Hepatocyte (in vitro differentiated cells): Measurements from ENCODE around the gene RPTOR. TPM values are rescaled to one million over a fixed set of nuclear protein-coding genes. Genes with fewer than 3 reads are reported as not detected.
A peak's percentile ranks its signal among the peaks of the same experiment; 100 is the strongest.
"Not testable (repeated sequence)": the region's sequence is repeated elsewhere in the genome, so short reads cannot be mapped to it uniquely, and the experiment has no call there.

ENCODE experiments used
- DNase-seq: peaks from one replicate; pipeline ENCODE4 v3.0.0-alpha.2; 2016; ENCODE audit warnings: low spot score
- H2AFZ ChIP-seq: fragments of 200-600 bp; sonication (generic); 2 replicates; pipeline ENCODE4 v1.6.0; 2016; ENCODE audit warnings: antibody characterized with exemption, mild to moderate bottlenecking
- H3K27ac ChIP-seq: fragments of 200-600 bp; sonication (generic); 2 replicates; pipeline ENCODE4 v1.5.1; 2016; ENCODE audit warnings: mild to moderate bottlenecking
- H3K27me3 ChIP-seq: fragments of 200-600 bp; sonication (generic); 2 replicates; pipeline ENCODE4 v1.6.1; 2016
- H3K36me3 ChIP-seq: fragments of 200-600 bp; sonication (generic); replicated peaks from 2 replicates; pipeline ENCODE4 v1.5.1; 2016; ENCODE audit warnings: low read depth; ENCODE audit not compliant: insufficient read depth
- H3K4me1 ChIP-seq: fragments of 200-600 bp; sonication (generic); 2 replicates; pipeline ENCODE4 v1.5.1; 2016; ENCODE audit warnings: mild to moderate bottlenecking, moderate library complexity; ENCODE audit not compliant: insufficient read depth
- H3K4me2 ChIP-seq: fragments of 200-600 bp; sonication (generic); 2 replicates; pipeline ENCODE4 v1.6.0; 2016
- H3K4me3 ChIP-seq: fragments of 200-600 bp; sonication (generic); 2 replicates; pipeline ENCODE4 v1.5.1; 2016; ENCODE audit warnings: mild to moderate bottlenecking
- H3K79me2 ChIP-seq: fragments of 200-600 bp; sonication (generic); 2 replicates; pipeline ENCODE4 v1.6.0; 2017; ENCODE audit warnings: mild to moderate bottlenecking
- H3K9me2 ChIP-seq: fragments of 200-600 bp; sonication (generic); replicated peaks from 2 replicates; pipeline ENCODE4 v1.6.0; 2017; ENCODE audit warnings: mild to moderate bottlenecking; ENCODE audit not compliant: insufficient read depth
- H3K9me3 ChIP-seq: fragments of 200-600 bp; sonication (generic); 2 replicates; pipeline ENCODE4 v1.5.1; 2016; ENCODE audit warnings: low read depth, mild to moderate bottlenecking
- H4K20me1 ChIP-seq: fragments of 200-600 bp; sonication (generic); 2 replicates; pipeline ENCODE4 v1.6.0; 2016; ENCODE audit warnings: mild to moderate bottlenecking; ENCODE audit not compliant: insufficient read depth, poor library complexity, severe bottlenecking
- EZH2 ChIP-seq: fragments of 200-600 bp; sonication (generic); IDR thresholded peaks from 2 replicates; pipeline ENCODE4 v1.6.1; 2016; ENCODE audit warnings: antibody characterized with exemption, mild to moderate bottlenecking, borderline replicate concordance
- EZH2phosphoT487 ChIP-seq: fragments of 200-600 bp; sonication (generic); IDR thresholded peaks from one replicate; pipeline ENCODE4 v1.6.1; 2018; ENCODE audit warnings: antibody characterized with exemption, mild to moderate bottlenecking, low read depth, moderate library complexity; ENCODE audit not compliant: unreplicated experiment, severe bottlenecking
- WGBS: methylation state at CpG from one replicate; pipeline ENCODE4 v1.1.6; 2016; ENCODE audit warnings: low lambda C conversion rate; ENCODE audit errors: missing lambda C conversion rate; 5-methylcytosine and 5-hydroxymethylcytosine counted together
- polyA plus RNA-seq: library from polyadenylated mRNA; unstranded; fragments of >200 nt; fragmentation: Nextera tagmentation; extraction: Ambion mirVana; gene quantifications from 2 replicates; pipeline ENCODE4 v1.2.1, GENCODE V29; 2016
- total RNA-seq: library from RNA; depleted of rRNA; stranded (reverse); fragments of >200 nt; gene quantifications from 2 replicates; pipeline ENCODE4 v1.2.3, GENCODE V29; 2014
- TF ChIP-seq, protein P1 (sequence below): fragments of 200-600 bp; sonication (generic); IDR thresholded peaks from 2 replicates; pipeline ENCODE4 v1.5.1; 2016; ENCODE audit warnings: antibody characterized with exemption, mild to moderate bottlenecking; ENCODE audit not compliant: poor library complexity

The RPTOR gene
- total and polyA plus RNA-seq, 2 experiments from 2014 or later, result 14.1 to 20.6 TPM

DNA sequence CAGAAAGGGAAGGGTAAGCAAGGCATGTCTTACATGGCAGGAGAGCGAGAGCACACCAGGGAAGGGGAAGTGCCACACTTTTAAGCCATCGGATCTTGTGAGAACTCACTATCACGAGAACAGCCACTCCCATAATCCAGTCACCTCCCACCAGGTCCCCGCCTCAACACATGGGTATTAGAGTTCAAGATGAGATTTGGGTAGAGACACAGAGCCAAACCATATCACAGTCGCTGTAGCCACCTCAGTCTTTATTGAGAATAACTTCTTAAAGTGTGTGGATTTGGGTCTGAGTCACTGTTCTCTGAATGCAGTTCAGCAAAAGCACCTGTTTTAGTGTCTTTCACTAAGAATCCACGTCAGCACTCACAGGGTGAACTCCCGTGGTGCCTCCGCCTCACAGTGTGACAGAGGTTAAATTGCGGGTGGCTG lies 251.8 kb downstream of the RPTOR start:
- Histone ChIP-seq H3K4me2 (no peak overlapping the region), H3K27ac (peak overlapping the region; percentile 42), H3K27me3 (no peaks in the 10 kb centered on the region), H4K20me1 (no peaks in the 10 kb centered on the region), H3K4me3 (no peak overlapping the region), H3K36me3 (no peaks in the 10 kb centered on the region), H2AFZ (no peak overlapping the region), H3K79me2 (no peaks in the 10 kb centered on the region), H3K9me3 (no peaks in the 10 kb centered on the region), H3K4me1 (peaks cover 25% of the 10 kb centered on the region), H3K9me2 (no peaks in the 10 kb centered on the region)
- no peak for DNase-seq
- 93% methylated on average over 9 of the region's 9 CpGs for WGBS
- no peak for TF ChIP-seq EZH2phosphoT487

DNA sequence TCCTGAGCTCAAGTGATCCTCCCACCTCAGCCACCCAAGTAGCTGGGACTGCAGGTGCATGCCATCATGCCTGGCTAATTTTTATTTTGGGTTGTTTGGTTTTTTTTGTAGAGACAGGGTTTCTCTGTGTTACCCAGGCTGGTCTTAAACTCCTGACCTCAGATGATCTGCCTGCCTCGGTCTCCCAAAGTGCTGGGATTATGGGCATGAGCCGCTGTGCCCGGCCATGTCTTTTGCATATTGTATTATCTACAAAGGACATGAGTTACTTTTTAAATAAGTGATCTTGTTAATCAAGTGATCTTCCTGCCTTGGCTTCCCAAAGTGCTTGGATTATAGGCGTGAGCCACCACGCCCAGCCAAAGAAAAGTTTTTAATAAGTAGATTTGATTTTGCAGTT lies 252.6 kb downstream of the RPTOR start:
- not testable (repeated sequence) for H3K79me2 ChIP-seq, H3K36me3 ChIP-seq, H2AFZ ChIP-seq, H3K9me2 ChIP-seq, H3K27me3 ChIP-seq, H3K4me2 ChIP-seq, H3K9me3 ChIP-seq, DNase-seq, H3K4me3 ChIP-seq, H4K20me1 ChIP-seq, H3K27ac ChIP-seq
- H3K4me1 ChIP-seq, result peaks cover 21% of the 10 kb centered on the region
- WGBS, result 98% methylated on average over 5 of the region's 5 CpGs

DNA sequence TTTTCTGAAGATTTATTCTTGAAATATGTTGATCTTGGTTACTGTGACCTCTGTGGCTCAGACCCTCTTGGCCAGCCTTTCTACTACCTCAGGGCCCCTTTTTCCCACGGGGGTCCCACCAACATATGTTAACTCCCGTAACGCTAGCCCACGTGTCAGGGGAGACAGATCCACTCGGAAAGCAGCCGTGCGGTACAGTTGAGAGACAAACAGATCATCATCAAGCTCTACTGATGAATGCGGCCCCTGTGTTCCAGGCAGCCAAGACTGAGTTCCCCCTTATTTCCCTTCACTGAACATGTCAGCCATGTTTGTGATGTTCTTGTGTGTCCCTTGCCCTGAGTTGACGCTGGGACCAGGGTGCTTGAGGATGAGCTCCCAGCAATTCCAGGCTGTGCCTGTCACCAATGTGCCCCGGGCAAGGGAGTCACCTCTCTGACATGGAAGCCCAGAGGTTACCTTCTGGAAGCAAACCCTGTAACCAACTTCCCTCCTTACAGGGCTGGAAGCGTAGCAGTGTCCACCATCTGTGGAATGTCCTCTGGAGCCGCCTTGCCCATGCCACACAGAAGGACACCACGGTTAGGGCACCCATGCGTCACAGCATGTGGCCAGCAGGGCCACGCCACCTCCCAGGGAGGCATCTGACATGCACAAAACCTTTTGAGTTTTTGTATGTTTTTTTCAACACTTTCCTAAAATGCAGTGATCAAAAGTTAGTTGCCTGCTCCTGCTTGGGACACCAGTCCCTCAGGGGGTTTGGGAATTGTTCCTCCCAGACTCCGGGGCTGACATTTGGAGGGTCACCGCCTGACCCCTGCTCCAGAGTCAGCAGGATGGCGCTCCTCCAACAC lies 253.3 kb downstream of the RPTOR start:
- Histone ChIP-seq H3K4me1 (peaks cover 15% of the 10 kb centered on the region), H2AFZ (no peak overlapping the region), H3K27ac (no peak overlapping the region), H3K4me2 (no peak overlapping the region), H3K9me2 (no peaks in the 10 kb centered on the region), H3K9me3 (no peaks in the 10 kb centered on the region), H4K20me1 (no peaks in the 10 kb centered on the region), H3K4me3 (no peak overlapping the region), H3K36me3 (no peaks in the 10 kb centered on the region), H3K27me3 (no peaks in the 10 kb centered on the region), H3K79me2 (no peaks in the 10 kb centered on the region)
- no peak for DNase-seq
- WGBS, result 98% methylated on average over 18 of the region's 18 CpGs
- TF ChIP-seq EZH2 (no peak), EZH2phosphoT487 (no peak)
- TF ChIP-seq, protein P1, sequence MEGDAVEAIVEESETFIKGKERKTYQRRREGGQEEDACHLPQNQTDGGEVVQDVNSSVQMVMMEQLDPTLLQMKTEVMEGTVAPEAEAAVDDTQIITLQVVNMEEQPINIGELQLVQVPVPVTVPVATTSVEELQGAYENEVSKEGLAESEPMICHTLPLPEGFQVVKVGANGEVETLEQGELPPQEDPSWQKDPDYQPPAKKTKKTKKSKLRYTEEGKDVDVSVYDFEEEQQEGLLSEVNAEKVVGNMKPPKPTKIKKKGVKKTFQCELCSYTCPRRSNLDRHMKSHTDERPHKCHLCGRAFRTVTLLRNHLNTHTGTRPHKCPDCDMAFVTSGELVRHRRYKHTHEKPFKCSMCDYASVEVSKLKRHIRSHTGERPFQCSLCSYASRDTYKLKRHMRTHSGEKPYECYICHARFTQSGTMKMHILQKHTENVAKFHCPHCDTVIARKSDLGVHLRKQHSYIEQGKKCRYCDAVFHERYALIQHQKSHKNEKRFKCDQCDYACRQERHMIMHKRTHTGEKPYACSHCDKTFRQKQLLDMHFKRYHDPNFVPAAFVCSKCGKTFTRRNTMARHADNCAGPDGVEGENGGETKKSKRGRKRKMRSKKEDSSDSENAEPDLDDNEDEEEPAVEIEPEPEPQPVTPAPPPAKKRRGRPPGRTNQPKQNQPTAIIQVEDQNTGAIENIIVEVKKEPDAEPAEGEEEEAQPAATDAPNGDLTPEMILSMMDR, result no peak

DNA sequence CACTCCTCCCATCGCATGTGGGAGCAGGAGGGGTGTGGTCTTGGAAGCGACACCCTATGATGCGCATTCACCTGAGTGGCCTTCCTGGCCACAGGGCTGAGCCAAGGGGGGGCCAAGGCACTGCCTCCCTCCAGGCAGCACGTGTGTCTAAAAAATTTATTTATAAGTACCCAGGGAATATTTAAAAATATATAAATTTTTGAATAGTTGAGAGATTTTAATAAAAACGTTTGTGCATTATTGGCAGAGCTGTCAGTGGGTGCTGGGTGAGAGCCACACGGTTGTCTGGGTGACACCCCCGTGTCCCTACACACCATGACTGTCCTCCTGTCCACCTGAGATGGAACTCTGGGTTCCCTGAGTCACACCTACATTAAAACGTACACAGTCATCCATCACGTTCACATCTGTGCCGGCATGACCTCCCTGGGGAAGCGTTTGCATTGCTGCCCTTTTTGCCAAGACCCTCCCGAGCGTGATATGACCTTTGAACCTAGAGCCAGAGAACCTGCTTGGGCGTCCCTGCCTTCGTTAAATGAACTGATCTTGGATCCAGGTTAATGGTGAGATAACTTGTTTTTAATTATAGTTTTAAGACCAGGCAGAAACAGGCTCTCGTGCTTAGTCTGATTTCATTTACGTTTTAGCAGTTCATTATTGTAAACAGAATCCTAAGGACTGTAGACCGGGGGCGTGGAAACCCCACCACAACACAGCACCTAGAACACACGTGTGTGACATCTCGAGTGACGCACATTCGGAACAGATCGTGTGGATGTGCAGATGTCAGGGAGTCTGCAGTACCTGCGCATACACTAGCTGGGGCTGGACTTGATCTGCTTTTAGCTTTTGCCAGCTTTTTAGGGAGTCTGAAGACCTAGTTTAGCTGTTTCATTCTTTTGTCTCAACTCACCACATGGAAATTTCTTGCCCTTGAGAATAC lies 254.2 kb downstream of the RPTOR start:
- WGBS, result 79% methylated on average over 25 of the region's 25 CpGs
- Histone ChIP-seq H3K27me3 (no peaks in the 10 kb centered on the region), H4K20me1 (no peaks in the 10 kb centered on the region), H3K4me3 (no peak overlapping the region), H3K9me3 (no peaks in the 10 kb centered on the region), H3K9me2 (no peaks in the 10 kb centered on the region), H2AFZ (no peak overlapping the region), H3K27ac (no peak overlapping the region), H3K4me2 (no peak overlapping the region), H3K79me2 (no peaks in the 10 kb centered on the region), H3K36me3 (no peaks in the 10 kb centered on the region), H3K4me1 (peaks cover 7% of the 10 kb centered on the region)
- no peak for DNase-seq
- TF ChIP-seq, protein P1, result no peak
- TF ChIP-seq EZH2 (no peak), EZH2phosphoT487 (no peak)
